ENCODE data around the gene WDPCP.

- TF ChIP-seq, protein P1, sequence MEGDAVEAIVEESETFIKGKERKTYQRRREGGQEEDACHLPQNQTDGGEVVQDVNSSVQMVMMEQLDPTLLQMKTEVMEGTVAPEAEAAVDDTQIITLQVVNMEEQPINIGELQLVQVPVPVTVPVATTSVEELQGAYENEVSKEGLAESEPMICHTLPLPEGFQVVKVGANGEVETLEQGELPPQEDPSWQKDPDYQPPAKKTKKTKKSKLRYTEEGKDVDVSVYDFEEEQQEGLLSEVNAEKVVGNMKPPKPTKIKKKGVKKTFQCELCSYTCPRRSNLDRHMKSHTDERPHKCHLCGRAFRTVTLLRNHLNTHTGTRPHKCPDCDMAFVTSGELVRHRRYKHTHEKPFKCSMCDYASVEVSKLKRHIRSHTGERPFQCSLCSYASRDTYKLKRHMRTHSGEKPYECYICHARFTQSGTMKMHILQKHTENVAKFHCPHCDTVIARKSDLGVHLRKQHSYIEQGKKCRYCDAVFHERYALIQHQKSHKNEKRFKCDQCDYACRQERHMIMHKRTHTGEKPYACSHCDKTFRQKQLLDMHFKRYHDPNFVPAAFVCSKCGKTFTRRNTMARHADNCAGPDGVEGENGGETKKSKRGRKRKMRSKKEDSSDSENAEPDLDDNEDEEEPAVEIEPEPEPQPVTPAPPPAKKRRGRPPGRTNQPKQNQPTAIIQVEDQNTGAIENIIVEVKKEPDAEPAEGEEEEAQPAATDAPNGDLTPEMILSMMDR (IDR thresholded peaks at IDR 0.05), result no peak
- no peak for TF ChIP-seq POLR2A (IDR thresholded peaks at IDR 0.05)
Observed at GRCh38 chr2:63631501-63631900, 43.2 kb upstream of the WDPCP start.
